HFF-Myc (cell line): Measurements from ENCODE around the gene TMEM106A.

Experiments used
- DNase-seq: peaks from one replicate; pipeline ENCODE4 v3.0.0-alpha.2; 2011; ENCODE audit warnings: low read depth; ENCODE audit errors: extremely low read depth
- H3K4me3 ChIP-seq: replicated peaks from 2 replicates; pipeline ENCODE4 v1.5.1; 2011; ENCODE audit warnings: low read depth, mild to moderate bottlenecking, control low read depth, low read length
- TF ChIP-seq, protein P1 (sequence below): IDR thresholded peaks from 2 replicates; pipeline ENCODE4 v1.5.1; 2012; ENCODE audit warnings: mild to moderate bottlenecking, low read depth, low read length, control low read depth; ENCODE audit errors: missing control alignments

Gene TMEM106A

DNA sequence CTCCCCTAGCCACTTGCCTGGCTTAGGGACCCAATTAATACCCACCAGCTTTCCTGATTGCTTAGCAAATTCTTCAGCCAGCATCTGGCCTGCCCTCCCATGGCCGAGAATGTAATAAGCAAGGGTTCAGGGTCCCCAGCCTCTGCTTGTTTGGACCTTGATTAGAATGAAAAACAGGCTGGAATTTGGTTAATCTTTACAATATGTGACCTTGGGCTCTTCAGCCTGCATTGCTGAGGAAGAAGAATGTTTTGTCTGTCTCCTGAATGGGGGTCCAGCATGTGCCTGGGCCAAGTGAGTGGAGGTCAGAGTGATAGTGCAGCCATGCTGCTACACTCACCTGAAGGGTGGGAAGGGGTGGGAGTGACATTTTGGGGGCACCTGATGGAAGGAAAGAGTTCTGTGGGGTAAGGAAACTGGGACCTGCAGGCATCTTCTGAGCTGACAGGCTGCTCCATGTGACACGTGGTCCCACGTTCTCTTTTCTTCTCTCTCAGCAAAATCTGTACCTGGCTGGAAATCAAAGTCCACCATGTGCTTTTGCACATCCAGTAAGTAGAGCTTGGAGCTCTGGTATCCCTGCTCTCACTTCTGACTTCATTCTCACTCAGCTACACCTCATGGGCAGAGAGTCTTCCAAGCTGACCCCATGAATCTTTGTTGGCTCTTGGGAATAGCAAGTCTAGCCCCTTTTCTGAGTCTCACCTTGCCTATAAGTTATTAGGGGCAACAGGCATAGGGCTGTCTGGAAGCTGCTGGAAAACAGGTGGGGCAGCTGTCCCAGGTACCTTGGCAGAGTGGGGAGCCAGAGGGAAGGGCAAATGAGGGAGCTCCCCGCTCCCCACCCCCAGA, 5.3 kb downstream of the TMEM106A start:
- H3K4me3 ChIP-seq = no peak overlapping the region
- TF ChIP-seq, protein P1, sequence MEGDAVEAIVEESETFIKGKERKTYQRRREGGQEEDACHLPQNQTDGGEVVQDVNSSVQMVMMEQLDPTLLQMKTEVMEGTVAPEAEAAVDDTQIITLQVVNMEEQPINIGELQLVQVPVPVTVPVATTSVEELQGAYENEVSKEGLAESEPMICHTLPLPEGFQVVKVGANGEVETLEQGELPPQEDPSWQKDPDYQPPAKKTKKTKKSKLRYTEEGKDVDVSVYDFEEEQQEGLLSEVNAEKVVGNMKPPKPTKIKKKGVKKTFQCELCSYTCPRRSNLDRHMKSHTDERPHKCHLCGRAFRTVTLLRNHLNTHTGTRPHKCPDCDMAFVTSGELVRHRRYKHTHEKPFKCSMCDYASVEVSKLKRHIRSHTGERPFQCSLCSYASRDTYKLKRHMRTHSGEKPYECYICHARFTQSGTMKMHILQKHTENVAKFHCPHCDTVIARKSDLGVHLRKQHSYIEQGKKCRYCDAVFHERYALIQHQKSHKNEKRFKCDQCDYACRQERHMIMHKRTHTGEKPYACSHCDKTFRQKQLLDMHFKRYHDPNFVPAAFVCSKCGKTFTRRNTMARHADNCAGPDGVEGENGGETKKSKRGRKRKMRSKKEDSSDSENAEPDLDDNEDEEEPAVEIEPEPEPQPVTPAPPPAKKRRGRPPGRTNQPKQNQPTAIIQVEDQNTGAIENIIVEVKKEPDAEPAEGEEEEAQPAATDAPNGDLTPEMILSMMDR = no peak
- no peak for DNase-seq

DNA sequence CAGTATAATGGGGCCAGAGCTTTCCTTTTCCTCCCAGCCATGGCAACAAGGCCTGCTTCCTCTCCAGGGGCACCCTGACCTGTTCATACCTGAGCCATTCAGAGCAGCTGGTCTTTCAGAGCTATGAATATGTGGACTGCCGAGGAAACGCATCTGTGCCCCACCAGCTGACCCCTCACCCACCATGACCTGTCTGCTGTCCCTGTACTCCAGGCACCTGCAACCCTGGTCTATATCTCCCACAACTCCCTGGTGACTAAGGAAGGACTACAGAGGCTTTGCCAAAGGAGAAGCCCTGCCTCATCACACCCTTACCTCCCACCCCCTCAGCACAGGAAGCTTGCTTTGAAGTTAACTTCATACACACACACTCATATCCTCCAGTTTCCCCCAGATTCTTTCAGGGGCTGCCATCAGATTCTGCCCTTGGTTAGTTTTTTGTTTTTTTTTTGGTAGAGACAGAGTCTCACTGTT, 6.0 kb downstream of the TMEM106A start:
- TF ChIP-seq, protein P1 = no peak
- H3K4me3 ChIP-seq = no peak overlapping the region
- DNase-seq = no peak

- TF ChIP-seq, protein P1 = no peak
Measured at GRCh38 chr17:43219001-43219400, 7.3 kb downstream of the TMEM106A start.

DNA sequence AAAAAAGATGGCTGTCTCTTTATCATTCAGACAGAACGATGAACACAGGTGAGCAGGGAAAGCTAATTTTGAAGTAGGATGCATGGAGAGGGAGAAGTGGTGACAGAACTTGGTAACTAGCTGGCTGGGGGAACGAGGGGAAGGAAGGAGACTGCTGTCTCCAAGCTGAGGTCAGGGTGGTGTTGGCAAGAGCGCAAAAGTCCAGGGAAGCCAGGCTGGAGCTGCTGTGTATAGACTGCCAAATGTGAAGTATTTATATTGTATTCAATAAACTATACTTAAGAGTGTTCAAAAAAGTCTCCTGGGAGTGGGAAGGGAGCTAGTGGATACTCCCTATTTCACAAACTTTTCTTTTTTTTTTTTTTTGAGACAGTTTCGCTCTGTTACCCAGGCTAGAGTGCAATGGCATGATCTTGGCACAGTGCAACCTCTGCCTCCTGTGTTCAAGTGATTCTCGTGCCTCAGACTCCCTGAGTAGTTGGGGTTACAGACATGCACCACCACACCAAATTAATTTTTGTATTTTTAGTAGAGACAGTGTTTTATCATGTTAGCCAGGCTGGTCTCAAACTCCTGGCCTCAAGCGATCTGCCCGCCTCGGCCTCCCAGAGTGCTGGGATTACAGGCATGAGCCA, 8.2 kb downstream of the TMEM106A start:
- TF ChIP-seq, protein P1 = no peak
- H3K4me3 ChIP-seq = no peak overlapping the region
- no peak for DNase-seq

More at GRCh38 chr17:43219001-43219400, 7.3 kb downstream of the TMEM106A start:
- no peak for DNase-seq
- no peak overlapping the region for H3K4me3 ChIP-seq

GRCh38 chr17:43220511-43221125, 8.9 kb downstream of the TMEM106A start:
- no peak overlapping the region for H3K4me3 ChIP-seq
- TF ChIP-seq, protein P1 = no peak
- no peak for DNase-seq

- DNase-seq = no peak
- TF ChIP-seq, protein P1 = no peak
- no peak overlapping the region for H3K4me3 ChIP-seq
Measured at GRCh38 chr17:43224146-43224705, 12.6 kb downstream of the TMEM106A start.
